Neural progenitor cell (in vitro differentiated cells): ENCODE measurements around the gene ZNF800.

Experiments
- EZH2 ChIP-seq: fragments of 200-600 bp; sonication (generic); IDR thresholded peaks from 2 replicates; pipeline ENCODE4 v1.6.1; 2017; ENCODE audit warnings: antibody characterized with exemption, mild to moderate bottlenecking, moderate library complexity
- TF ChIP-seq, protein P1 (sequence below): fragments of 200-600 bp; sonication (generic); IDR thresholded peaks from 2 replicates; pipeline ENCODE4 v1.5.1; 2017; ENCODE audit warnings: antibody characterized with exemption, mild to moderate bottlenecking

DNA sequence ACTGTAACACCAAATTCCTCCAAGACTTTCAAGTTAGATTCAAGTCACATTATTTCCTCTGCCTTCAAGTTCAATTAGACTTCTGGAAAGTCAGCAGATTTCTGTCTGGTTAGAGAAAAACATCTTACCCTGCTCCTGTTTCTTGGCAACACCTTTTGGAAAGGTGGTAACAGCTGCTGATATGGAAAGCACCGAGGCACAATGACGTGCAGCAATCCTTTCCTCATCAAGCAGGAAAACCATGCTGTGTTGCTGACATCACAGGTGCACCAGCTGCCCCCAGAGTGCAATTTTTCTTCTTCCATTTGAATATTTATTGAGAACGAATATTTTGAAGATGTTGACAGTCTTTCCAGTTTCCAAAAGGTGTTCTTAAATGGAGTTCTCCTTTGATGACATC lies 41.9 kb downstream of the ZNF800 start:
- no peak for TF ChIP-seq EZH2
- TF ChIP-seq, protein P1, sequence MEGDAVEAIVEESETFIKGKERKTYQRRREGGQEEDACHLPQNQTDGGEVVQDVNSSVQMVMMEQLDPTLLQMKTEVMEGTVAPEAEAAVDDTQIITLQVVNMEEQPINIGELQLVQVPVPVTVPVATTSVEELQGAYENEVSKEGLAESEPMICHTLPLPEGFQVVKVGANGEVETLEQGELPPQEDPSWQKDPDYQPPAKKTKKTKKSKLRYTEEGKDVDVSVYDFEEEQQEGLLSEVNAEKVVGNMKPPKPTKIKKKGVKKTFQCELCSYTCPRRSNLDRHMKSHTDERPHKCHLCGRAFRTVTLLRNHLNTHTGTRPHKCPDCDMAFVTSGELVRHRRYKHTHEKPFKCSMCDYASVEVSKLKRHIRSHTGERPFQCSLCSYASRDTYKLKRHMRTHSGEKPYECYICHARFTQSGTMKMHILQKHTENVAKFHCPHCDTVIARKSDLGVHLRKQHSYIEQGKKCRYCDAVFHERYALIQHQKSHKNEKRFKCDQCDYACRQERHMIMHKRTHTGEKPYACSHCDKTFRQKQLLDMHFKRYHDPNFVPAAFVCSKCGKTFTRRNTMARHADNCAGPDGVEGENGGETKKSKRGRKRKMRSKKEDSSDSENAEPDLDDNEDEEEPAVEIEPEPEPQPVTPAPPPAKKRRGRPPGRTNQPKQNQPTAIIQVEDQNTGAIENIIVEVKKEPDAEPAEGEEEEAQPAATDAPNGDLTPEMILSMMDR: no peak
